OCI-LY7 (cell line): ENCODE data around the gene FOXL2.
A peak's percentile ranks its signal among the peaks of the same experiment; 100 is the strongest.

Source experiments
- CTCF ChIP-seq: fragments of 200-600 bp; sonication (generic); conservative IDR thresholded peaks from 2 replicates; pipeline ENCODE4 v1.5.1; 2014; ENCODE audit warnings: mild to moderate bottlenecking, antibody characterized with exemption, low read length, moderate library complexity, mixed read lengths
- EZH2phosphoT487 ChIP-seq: fragments of 200-600 bp; sonication (generic); IDR thresholded peaks from 2 replicates; pipeline ENCODE4 v1.6.1; 2018; ENCODE audit warnings: low read depth, borderline replicate concordance, mild to moderate bottlenecking, mixed run types, antibody characterized with exemption, low read length, moderate library complexity, mixed read lengths

GRCh38 chr3:138915503-138916498 lies 31.1 kb downstream of the FOXL2 start:
- TF ChIP-seq CTCF (peak; percentile 75), EZH2phosphoT487 (no peak)
